K562 (cell line): ENCODE results near the gene ZMYND8. TPM values are rescaled to one million over a fixed set of nuclear protein-coding genes. Genes with fewer than 3 reads are reported as not detected.

Source experiments
- ARID1B ChIP-seq: fragments of 450-650 bp; IDR thresholded peaks from 2 replicates; pipeline ENCODE4 v1.6.1; 2016; ENCODE audit warnings: antibody characterized with exemption, mild to moderate bottlenecking, inconsistent platforms
- HDAC3 ChIP-seq: fragments of 450-650 bp; IDR thresholded peaks from 2 replicates; pipeline ENCODE4 v1.6.1; 2018; ENCODE audit warnings: borderline replicate concordance, mild to moderate bottlenecking, moderate library complexity; ENCODE audit not compliant: partially characterized antibody
- HMGN3 ChIP-seq: IDR thresholded peaks from 2 replicates; pipeline ENCODE4 v1.6.1; 2011; ENCODE audit warnings: borderline replicate concordance, low read depth, mild to moderate bottlenecking, mixed read lengths, low read length; ENCODE audit not compliant: insufficient read length; ENCODE audit errors: extremely low read depth
- KLF16 ChIP-seq: IDR thresholded peaks from 2 replicates; pipeline ENCODE4 v1.6.1; 2016; ENCODE audit warnings: antibody characterized with exemption
- KLF6 ChIP-seq: fragments of 250-450 bp; sonication (Bioruptor Pico); IDR thresholded peaks from 2 replicates; pipeline ENCODE4 v1.4.0; 2020; ENCODE audit warnings: mild to moderate bottlenecking, moderate library complexity, borderline replicate concordance
- NFYB ChIP-seq: IDR thresholded peaks from 2 replicates; pipeline ENCODE4 v1.6.1; 2011; ENCODE audit warnings: mild to moderate bottlenecking, moderate library complexity; ENCODE audit not compliant: insufficient read length; ENCODE audit errors: extremely low read depth
- POLR2A ChIP-seq: fragments of 450-650 bp; conservative IDR thresholded peaks from 2 replicates; pipeline ENCODE4 v1.6.1; 2016
- RFX5 ChIP-seq: IDR thresholded peaks from 2 replicates; pipeline ENCODE4 v1.6.1; 2011; ENCODE audit warnings: low read depth, mild to moderate bottlenecking, improper control_type of control experiment, low read length
- STAT5B ChIP-seq: fragments of 250-450 bp; sonication (Bioruptor Pico); IDR thresholded peaks from 2 replicates; pipeline ENCODE4 v1.8.0; 2021; ENCODE audit warnings: mild to moderate bottlenecking, inconsistent platforms
- TEAD4 ChIP-seq, 2 experiments: sonication (generic) in 1 of 2; formaldehyde crosslinking in 1 of 2; IDR thresholded peaks; 2 replicates each; pipeline versions ENCODE4 v1.6.1 to v1.8.0; 2012 to 2022; ENCODE audit warnings: borderline replicate concordance in 1 of 2, inconsistent platforms in 1 of 2, low read length in 1 of 2, mild to moderate bottlenecking in 1 of 2, missing genetic modification reagents in 1 of 2
- YY1 ChIP-seq, 3 experiments: IDR thresholded peaks; 2 replicates each; pipeline ENCODE4 v1.6.1; 2011; ENCODE audit warnings: low read length in 2 of 3, mild to moderate bottlenecking in 2 of 3, moderate library complexity in 2 of 3, borderline replicate concordance in 1 of 3, control low read depth in 1 of 3, low read depth in 1 of 3; ENCODE audit not compliant: insufficient read depth in 3 of 3, insufficient replicate concordance in 2 of 3, control insufficient read depth in 1 of 3, insufficient read length in 1 of 3; ENCODE audit errors: extremely low read depth in 1 of 3
- ZNF384 ChIP-seq: IDR thresholded peaks from 2 replicates; pipeline ENCODE4 v1.6.1; 2012; ENCODE audit warnings: low read depth, low read length, improper control_type of control experiment
- polyA plus RNA-seq, 8 experiments: library from polyadenylated mRNA; depleted of rRNA in 4 of 8; stranded (reverse) in 5 of 8; unstranded in 3 of 8; fragments of >200 nt; fragmentation: Nextera tagmentation in 2 of 8; fragmentation: Illumina TruSeq in 1 of 8; extraction: Ambion mirVana in 2 of 8; extraction: Trizol in 1 of 8; gene quantifications; 2 replicates each; pipeline versions ENCODE4 v1.2.1 to v1.2.3, GENCODE V29; 2011 to 2014; ENCODE audit warnings: inconsistent platforms in 1 of 8, missing spikeins in 1 of 8
- total RNA-seq, 7 experiments: library from RNA; depleted of rRNA in 6 of 7; stranded (reverse); fragments of >200 nt in 6 of 7; fragmentation: Illumina TruSeq in 2 of 7; extraction: Trizol in 2 of 7; gene quantifications; 2 replicates each; pipeline versions ENCODE4 v1.2.1 to v1.2.3, GENCODE V29; 2011 to 2021; ENCODE audit warnings: low replicate concordance in 1 of 7
- TF ChIP-seq, protein P1 (sequence below), 2 experiments: fragments of 450-650 bp; IDR thresholded peaks; 2 replicates each; pipeline ENCODE4 v1.6.1; 2018; ENCODE audit warnings: mild to moderate bottlenecking in 2 of 2, low read depth in 1 of 2; ENCODE audit not compliant: partially characterized antibody in 2 of 2
- TF ChIP-seq, protein P2 (sequence below), 2 experiments: IDR thresholded peaks; 2 replicates each; pipeline ENCODE4 v1.6.1; 2012; ENCODE audit warnings: improper control_type of control experiment in 2 of 2, low read depth in 2 of 2, low read length in 2 of 2, borderline replicate concordance in 1 of 2
- TF ChIP-seq, protein P3 (sequence below): fragments of 150-350 bp; IDR thresholded peaks from 2 replicates; pipeline ENCODE4 v1.6.1; 2014; ENCODE audit warnings: low read depth, mild to moderate bottlenecking, low read length, borderline replicate concordance

ZMYND8 gene
- total and polyA plus RNA-seq, 9 of the 15 experiments (the other 6 are each of a cell fraction or from before 2014, with no cell fraction given): 31.8 to 148 (median 71.9) TPM

DNA sequence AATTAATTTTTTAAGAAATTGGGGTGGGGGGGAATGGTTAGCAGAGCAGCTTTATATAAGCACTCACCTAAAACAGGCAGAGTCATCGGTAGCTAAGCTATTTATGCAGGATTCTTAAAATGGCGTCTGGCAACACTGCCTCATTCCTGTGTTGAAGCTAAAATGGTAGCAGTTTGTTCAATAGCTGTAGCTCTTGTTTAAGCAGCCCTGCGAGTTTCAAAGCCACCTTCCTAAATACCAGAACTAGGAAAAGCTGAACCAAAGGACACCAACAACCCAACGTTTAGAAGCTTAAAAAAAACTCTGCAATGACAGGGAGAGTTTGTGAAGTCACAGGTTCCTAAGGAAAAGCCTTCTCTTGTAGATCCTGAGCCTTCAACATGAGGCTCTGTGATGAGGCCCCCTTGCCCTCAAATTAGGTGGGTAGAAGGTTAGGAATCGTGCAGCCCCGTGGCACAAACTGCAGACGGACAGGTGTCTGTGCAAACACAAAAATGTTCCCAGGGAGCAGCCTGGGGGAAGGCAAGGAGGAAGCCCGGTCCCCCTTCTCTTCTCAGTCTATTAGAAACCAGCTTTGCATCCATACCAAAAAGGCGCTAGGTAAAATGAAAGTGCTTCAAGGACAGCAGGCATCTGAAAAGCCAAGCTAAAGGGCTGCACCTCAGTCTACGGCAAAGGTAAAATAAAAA, 4.7 kb downstream of the ZMYND8 start (continued):
- TF ChIP-seq, protein P1, sequence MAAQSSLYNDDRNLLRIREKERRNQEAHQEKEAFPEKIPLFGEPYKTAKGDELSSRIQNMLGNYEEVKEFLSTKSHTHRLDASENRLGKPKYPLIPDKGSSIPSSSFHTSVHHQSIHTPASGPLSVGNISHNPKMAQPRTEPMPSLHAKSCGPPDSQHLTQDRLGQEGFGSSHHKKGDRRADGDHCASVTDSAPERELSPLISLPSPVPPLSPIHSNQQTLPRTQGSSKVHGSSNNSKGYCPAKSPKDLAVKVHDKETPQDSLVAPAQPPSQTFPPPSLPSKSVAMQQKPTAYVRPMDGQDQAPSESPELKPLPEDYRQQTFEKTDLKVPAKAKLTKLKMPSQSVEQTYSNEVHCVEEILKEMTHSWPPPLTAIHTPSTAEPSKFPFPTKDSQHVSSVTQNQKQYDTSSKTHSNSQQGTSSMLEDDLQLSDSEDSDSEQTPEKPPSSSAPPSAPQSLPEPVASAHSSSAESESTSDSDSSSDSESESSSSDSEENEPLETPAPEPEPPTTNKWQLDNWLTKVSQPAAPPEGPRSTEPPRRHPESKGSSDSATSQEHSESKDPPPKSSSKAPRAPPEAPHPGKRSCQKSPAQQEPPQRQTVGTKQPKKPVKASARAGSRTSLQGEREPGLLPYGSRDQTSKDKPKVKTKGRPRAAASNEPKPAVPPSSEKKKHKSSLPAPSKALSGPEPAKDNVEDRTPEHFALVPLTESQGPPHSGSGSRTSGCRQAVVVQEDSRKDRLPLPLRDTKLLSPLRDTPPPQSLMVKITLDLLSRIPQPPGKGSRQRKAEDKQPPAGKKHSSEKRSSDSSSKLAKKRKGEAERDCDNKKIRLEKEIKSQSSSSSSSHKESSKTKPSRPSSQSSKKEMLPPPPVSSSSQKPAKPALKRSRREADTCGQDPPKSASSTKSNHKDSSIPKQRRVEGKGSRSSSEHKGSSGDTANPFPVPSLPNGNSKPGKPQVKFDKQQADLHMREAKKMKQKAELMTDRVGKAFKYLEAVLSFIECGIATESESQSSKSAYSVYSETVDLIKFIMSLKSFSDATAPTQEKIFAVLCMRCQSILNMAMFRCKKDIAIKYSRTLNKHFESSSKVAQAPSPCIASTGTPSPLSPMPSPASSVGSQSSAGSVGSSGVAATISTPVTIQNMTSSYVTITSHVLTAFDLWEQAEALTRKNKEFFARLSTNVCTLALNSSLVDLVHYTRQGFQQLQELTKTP (IDR thresholded peaks at IDR 0.05; ENCODE audit: low read depth in 1 of 2, partially characterized antibody in 2 of 2): no peak
- TF ChIP-seq YY1 (IDR thresholded peaks at IDR 0.05; ENCODE audit: borderline replicate concordance in 1 of 3, control insufficient read depth in 1 of 3, extremely low read depth in 1 of 3, insufficient read depth in 3 of 3, insufficient read length in 1 of 3, insufficient replicate concordance in 2 of 3, low read depth in 1 of 3, low read length in 2 of 3): peak; percentile 73 to 97 (median 82)
- TF ChIP-seq, protein P2, sequence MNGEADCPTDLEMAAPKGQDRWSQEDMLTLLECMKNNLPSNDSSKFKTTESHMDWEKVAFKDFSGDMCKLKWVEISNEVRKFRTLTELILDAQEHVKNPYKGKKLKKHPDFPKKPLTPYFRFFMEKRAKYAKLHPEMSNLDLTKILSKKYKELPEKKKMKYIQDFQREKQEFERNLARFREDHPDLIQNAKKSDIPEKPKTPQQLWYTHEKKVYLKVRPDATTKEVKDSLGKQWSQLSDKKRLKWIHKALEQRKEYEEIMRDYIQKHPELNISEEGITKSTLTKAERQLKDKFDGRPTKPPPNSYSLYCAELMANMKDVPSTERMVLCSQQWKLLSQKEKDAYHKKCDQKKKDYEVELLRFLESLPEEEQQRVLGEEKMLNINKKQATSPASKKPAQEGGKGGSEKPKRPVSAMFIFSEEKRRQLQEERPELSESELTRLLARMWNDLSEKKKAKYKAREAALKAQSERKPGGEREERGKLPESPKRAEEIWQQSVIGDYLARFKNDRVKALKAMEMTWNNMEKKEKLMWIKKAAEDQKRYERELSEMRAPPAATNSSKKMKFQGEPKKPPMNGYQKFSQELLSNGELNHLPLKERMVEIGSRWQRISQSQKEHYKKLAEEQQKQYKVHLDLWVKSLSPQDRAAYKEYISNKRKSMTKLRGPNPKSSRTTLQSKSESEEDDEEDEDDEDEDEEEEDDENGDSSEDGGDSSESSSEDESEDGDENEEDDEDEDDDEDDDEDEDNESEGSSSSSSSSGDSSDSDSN (IDR thresholded peaks at IDR 0.05; ENCODE audit: borderline replicate concordance in 1 of 2, low read depth in 2 of 2, low read length in 2 of 2): 0 out of 4 replicates have a peak, but pooled peaks of 1 of the 2 experiments have one; percentile 23
- TF ChIP-seq HMGN3: no peak
- no peak for TF ChIP-seq HDAC3
- no peak for TF ChIP-seq ARID1B
- no peak for TF ChIP-seq KLF16
- TF ChIP-seq, protein P3, sequence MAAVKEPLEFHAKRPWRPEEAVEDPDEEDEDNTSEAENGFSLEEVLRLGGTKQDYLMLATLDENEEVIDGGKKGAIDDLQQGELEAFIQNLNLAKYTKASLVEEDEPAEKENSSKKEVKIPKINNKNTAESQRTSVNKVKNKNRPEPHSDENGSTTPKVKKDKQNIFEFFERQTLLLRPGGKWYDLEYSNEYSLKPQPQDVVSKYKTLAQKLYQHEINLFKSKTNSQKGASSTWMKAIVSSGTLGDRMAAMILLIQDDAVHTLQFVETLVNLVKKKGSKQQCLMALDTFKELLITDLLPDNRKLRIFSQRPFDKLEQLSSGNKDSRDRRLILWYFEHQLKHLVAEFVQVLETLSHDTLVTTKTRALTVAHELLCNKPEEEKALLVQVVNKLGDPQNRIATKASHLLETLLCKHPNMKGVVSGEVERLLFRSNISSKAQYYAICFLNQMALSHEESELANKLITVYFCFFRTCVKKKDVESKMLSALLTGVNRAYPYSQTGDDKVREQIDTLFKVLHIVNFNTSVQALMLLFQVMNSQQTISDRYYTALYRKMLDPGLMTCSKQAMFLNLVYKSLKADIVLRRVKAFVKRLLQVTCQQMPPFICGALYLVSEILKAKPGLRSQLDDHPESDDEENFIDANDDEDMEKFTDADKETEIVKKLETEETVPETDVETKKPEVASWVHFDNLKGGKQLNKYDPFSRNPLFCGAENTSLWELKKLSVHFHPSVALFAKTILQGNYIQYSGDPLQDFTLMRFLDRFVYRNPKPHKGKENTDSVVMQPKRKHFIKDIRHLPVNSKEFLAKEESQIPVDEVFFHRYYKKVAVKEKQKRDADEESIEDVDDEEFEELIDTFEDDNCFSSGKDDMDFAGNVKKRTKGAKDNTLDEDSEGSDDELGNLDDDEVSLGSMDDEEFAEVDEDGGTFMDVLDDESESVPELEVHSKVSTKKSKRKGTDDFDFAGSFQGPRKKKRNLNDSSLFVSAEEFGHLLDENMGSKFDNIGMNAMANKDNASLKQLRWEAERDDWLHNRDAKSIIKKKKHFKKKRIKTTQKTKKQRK: no peak
- no peak; the same call in 1 of the 2 replicates for TF ChIP-seq POLR2A
- TF ChIP-seq NFYB: no peak
- peak; percentile 85 for TF ChIP-seq TEAD4 (IDR thresholded peaks at IDR 0.05; ENCODE audit: low read length)
- TF ChIP-seq TEAD4 (CRISPR knock-in tag; IDR thresholded peaks at IDR 0.05; ENCODE audit: borderline replicate concordance): no peak
- no peak for TF ChIP-seq ZNF384
- 0 out of 2 replicates have a peak, but pooled peaks have one; percentile 9 for TF ChIP-seq KLF6 (CRISPR knock-in tag)
- TF ChIP-seq RFX5: peak; percentile 94
- TF ChIP-seq STAT5B: no peak
